Esophagus squamous epithelium (tissue), 4 donors: ENCODE results near the gene PCDHA9.

Source experiments
- CTCF ChIP-seq, 6 experiments: fragments of 450-650 bp in 4 of 6; fragments of 200-600 bp in 2 of 6; sonication (generic) in 2 of 6; IDR thresholded peaks; one replicate each; pipeline ENCODE4 v1.5.1; 2016 to 2019; ENCODE audit warnings: antibody characterized with exemption in 6 of 6, mild to moderate bottlenecking in 4 of 6, moderate library complexity in 4 of 6
- POLR2A ChIP-seq, 4 donors: fragments of 450-650 bp; IDR thresholded peaks; one replicate each; pipeline ENCODE4 v1.6.1; 2017; ENCODE audit warnings: antibody characterized with exemption in 4 of 4, mild to moderate bottlenecking in 4 of 4, moderate library complexity in 3 of 4

GRCh38 chr5:140822281-140822629, 25.9 kb upstream of the PCDHA9 start:
- no peak for TF ChIP-seq CTCF (IDR thresholded peaks at IDR 0.05)
- TF ChIP-seq POLR2A (IDR thresholded peaks at IDR 0.05): no peak
